ENCODE measurements around the gene PTGDS.

The PTGDS gene

DNA sequence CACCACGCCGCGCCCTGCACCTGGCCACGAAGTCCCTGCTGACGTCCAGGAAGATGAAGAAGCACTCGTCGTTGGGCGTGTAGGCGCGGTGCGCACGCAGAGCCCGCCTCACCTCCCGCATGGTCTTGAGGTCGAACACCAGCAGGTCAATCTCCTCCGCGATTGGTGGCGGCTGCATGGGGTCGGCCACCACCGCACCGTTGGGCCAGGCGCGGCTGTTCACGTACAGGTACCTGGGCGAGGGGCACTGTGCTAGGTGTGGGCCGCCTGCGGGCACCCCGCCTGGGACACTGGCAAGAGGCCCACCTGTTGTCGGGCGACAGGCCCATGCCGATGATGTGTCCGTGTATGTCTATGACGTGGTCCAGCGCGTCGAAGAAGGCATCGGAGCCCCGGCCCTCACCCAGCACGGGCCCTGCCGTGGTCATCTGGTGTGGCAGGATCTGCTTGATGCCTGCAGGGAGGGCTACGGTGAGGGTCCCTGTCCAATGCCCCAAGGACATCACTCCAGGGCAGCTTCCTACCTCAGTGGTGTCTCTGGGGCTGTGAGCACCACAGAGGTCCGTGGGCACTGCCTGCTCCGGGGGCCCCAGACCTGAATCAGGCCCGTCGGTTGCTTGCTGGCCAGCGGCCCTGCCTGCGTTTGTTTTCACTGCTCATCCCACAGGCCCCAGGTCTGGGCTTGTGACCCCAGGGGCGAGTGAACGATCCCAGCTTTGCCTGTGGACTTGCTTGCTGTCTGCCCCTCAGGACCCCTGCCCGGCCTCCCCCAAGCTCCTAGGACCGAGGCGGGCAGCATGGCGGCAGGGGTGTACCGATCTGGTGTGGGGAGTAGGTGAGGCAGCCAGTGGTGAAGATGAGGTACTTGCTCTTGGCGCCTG, 35.8 kb upstream of the PTGDS start:
- Mint-ChIP-seq H3K9me3 (no peaks in the 10 kb centered on the region), H3K4me3 (no peak overlapping the region), H3K27me3 (ENCODE audit: low read depth) (no peaks in the 10 kb centered on the region), H3K4me1 (no peaks in the 10 kb centered on the region), H3K36me3 (ENCODE audit: low read depth) (peaks cover 25% of the 10 kb centered on the region), H3K27ac (no peak overlapping the region)
- TF ChIP-seq, protein P1, sequence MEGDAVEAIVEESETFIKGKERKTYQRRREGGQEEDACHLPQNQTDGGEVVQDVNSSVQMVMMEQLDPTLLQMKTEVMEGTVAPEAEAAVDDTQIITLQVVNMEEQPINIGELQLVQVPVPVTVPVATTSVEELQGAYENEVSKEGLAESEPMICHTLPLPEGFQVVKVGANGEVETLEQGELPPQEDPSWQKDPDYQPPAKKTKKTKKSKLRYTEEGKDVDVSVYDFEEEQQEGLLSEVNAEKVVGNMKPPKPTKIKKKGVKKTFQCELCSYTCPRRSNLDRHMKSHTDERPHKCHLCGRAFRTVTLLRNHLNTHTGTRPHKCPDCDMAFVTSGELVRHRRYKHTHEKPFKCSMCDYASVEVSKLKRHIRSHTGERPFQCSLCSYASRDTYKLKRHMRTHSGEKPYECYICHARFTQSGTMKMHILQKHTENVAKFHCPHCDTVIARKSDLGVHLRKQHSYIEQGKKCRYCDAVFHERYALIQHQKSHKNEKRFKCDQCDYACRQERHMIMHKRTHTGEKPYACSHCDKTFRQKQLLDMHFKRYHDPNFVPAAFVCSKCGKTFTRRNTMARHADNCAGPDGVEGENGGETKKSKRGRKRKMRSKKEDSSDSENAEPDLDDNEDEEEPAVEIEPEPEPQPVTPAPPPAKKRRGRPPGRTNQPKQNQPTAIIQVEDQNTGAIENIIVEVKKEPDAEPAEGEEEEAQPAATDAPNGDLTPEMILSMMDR (IDR thresholded peaks at IDR 0.05; ENCODE audit: unreplicated experiment in 3 of 3), result no peak

DNA sequence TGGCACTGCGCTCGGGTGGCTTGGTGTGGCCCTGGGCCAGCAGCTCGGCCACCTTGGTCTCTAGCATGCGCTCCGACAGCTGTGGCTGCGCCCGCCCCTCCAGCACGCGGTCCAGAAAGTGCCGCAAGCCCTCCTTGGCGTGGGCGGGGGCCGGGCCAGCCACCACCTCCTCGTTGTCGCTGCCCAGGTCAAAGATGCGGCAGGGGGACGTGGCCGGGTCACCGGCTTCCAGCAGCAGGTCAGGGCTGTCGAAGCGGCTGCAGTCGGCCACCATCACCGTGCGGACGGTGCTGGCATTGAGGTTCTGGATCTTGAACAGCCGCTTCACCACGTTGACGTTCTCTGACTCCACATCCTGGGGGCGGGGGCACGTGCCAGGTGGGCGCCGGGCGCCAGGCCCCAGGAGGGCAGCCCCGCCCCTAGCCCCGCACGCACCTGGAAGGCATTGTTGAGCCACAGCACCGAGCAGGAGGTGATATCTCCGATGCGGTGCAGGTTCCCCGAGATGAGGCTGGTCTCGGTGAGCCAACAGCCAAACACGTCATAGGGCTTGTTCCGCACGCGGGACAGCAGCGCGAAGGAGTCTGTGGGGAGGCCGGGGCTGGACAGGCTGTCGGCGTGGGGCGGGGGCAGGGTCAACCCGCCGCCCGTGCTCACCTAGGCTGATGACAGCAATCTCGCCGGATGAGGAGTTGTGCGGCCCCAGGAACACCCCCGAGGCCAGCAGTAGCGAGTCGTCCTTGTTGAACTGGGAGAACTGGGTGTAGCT, 35.0 kb upstream of the PTGDS start:
- Mint-ChIP-seq H3K4me3 (peak overlapping the region; percentile 69 to 72 (median 70)), H3K27ac (no peak overlapping the region), H3K27me3 (ENCODE audit: low read depth) (no peaks in the 10 kb centered on the region), H3K4me1 (peaks cover 4% of the 10 kb centered on the region), H3K36me3 (ENCODE audit: low read depth) (peaks cover 21% of the 10 kb centered on the region), H3K9me3 (no peaks in the 10 kb centered on the region)
- TF ChIP-seq, protein P1 (IDR thresholded peaks at IDR 0.05; ENCODE audit: unreplicated experiment in 3 of 3), result no peak

DNA sequence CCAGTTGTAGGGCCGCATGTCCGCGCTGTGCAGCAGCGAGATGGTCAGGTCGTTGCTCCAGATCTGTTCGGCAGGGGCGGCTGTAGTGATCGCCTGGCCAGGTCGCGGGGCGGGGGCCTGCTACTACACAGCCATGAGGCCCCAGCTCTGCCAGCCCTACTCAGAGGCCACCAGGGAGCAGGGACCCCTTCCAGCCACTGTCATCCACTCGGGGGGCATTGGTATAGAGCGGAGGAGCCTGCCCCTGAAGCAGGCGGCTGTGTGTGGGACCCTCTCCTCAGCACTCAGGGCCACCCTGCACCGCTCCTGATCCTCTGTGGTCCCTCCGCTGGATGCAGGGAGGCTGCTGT, 34.4 kb upstream of the PTGDS start:
- Mint-ChIP-seq H3K4me3 (peak overlapping the region; percentile 69 to 72 (median 70)), H3K9me3 (no peaks in the 10 kb centered on the region), H3K27ac (no peak overlapping the region), H3K36me3 (ENCODE audit: low read depth) (peaks cover 18% of the 10 kb centered on the region), H3K27me3 (ENCODE audit: low read depth) (no peaks in the 10 kb centered on the region), H3K4me1 (peaks cover 5% of the 10 kb centered on the region)
- TF ChIP-seq, protein P1 (IDR thresholded peaks at IDR 0.05; ENCODE audit: unreplicated experiment in 3 of 3), result no peak

DNA sequence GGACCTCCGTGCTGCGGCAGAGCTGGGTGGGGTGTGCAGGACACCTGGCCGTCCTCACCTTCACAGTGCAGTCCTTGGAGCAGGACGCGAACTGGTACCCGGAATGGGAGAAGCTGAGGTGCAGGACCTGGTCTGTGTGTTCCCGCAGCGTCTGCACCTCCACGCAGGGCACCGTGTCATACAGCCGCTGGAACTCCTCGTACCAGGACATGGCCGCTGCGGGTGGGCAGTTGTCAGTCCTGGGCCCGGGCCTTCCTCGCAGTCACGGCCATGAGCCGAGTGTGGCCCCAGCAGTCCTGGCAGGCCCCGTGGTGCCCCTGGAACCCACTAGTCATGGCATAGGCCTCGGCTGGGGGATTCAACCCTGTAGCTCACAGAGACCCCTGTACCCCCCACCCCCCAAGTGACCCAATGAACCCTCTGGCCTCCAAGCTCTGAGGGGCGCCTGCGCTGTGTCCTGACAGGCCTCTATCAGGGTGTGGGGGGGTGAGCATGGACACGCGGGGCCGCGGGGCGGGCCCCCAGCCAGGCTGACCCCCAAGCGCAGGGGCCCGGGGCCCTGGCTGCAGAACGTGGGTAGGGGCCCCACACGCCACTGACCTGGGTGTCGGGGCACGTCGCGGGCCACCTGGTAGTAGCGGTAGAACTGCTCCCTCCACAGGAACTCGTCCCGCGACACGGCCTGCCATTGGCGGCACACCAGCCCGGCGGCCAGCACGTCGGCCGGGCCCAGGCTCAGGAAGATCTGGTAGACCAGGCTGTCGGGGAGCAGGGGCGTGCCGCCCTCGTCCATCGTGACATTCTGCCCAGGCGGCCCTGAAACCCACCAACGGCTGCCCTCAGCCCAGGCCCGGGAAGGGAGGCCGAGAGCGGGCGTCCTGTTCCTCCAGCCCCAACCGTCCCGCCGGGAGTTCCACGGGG, 33.8 kb upstream of the PTGDS start:
- Mint-ChIP-seq H3K36me3 (ENCODE audit: low read depth) (peaks cover 15% of the 10 kb centered on the region), H3K9me3 (no peaks in the 10 kb centered on the region), H3K4me1 (peaks cover 9% of the 10 kb centered on the region), H3K4me3 (peak overlapping the region; percentile 77 to 83 (median 81)), H3K27ac (no peak overlapping the region), H3K27me3 (ENCODE audit: low read depth) (peaks cover 4% of the 10 kb centered on the region)
- TF ChIP-seq, protein P1 (IDR thresholded peaks at IDR 0.05; ENCODE audit: unreplicated experiment in 3 of 3), result no peak

DNA sequence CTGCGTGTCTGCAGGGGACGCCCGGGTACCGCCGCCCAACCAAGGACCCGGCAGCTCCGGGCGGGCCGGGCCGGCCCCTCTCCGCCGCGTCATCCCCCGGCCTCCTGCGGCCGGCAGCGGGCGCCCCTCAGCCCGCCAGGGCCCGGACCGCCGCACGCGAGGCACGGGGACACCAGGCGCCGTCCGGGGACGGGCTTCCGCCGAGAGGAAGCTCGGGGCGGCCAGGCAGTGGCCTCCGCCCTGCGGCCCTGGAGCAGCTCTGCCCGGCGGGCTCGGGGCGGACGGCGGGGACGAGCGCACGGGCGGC, 33.1 kb upstream of the PTGDS start:
- H3K4me1 Mint-ChIP-seq, result peaks cover 9% of the 10 kb centered on the region
- TF ChIP-seq, protein P1 (IDR thresholded peaks at IDR 0.05; ENCODE audit: unreplicated experiment in 3 of 3), result no peak
- H3K4me3 Mint-ChIP-seq, result peak overlapping the region; percentile 77 to 83 (median 81)
- peaks cover 4% of the 10 kb centered on the region for H3K27me3 Mint-ChIP-seq (ENCODE audit: low read depth)
- H3K27ac Mint-ChIP-seq, result no peak overlapping the region
- no peaks in the 10 kb centered on the region for H3K9me3 Mint-ChIP-seq
- H3K36me3 Mint-ChIP-seq (ENCODE audit: low read depth), result peaks cover 9% of the 10 kb centered on the region
